Fibroblast of peridontal ligament (primary cell): ENCODE data around the gene KNDC1.
"Not testable (repeated sequence)": the region's sequence is repeated elsewhere in the genome, so short reads cannot be mapped to it uniquely, and the experiment has no call there.

Source experiments
- DNase-seq: peaks from one replicate; pipeline ENCODE4 v3.0.0-alpha.2; 2010; ENCODE audit errors: extremely low read depth

KNDC1 gene, protein sequence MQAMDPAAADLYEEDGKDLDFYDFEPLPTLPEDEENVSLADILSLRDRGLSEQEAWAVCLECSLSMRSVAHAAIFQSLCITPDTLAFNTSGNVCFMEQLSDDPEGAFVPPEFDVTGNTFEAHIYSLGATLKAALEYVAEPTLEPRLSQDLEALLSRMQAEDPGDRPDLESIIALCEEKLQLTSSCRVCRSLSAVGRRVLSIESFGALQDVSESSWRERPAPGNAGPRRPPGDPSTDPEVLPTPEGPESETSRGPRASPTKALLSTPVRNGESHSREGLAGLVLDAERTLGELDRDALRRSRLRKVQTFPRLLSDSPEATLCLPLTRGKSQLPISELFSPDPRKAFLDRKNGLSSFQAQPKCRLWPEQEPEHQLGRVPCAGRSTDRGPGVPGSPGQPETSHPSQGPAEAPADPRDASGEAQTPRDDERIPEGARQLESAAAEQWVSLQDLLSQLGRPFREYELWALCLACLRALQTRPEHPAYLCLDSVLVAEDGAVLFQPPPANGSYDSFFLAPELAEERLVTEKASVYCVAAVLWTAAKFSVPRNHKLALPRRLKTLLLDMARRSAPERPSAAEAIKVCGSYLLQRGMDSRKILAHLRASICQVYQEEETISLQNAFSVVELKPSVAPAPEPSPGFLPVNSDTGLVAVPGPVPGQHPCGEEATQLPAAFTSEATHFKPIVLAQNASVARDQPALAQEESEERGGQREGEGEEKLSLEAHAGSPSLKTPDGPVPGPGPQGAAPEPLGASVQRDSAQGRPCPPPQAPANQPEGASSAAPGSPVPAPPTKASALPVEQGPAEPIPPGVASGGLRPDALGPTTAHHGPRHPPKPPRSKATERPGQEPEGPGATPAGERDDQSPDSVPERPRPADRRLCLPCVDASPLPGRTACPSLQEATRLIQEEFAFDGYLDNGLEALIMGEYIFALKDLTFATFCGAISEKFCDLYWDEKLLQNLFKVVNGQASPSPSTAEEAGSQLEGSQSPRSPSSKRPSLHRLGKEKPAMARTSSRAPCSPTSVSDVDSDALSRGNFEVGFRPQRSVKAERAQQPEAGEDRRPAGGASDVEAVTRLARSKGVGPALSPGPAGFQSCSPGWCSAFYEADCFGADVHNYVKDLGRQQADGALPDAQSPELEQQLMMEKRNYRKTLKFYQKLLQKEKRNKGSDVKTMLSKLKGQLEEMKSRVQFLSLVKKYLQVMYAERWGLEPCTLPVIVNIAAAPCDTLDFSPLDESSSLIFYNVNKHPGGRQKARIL (N-terminal part only)

DNA sequence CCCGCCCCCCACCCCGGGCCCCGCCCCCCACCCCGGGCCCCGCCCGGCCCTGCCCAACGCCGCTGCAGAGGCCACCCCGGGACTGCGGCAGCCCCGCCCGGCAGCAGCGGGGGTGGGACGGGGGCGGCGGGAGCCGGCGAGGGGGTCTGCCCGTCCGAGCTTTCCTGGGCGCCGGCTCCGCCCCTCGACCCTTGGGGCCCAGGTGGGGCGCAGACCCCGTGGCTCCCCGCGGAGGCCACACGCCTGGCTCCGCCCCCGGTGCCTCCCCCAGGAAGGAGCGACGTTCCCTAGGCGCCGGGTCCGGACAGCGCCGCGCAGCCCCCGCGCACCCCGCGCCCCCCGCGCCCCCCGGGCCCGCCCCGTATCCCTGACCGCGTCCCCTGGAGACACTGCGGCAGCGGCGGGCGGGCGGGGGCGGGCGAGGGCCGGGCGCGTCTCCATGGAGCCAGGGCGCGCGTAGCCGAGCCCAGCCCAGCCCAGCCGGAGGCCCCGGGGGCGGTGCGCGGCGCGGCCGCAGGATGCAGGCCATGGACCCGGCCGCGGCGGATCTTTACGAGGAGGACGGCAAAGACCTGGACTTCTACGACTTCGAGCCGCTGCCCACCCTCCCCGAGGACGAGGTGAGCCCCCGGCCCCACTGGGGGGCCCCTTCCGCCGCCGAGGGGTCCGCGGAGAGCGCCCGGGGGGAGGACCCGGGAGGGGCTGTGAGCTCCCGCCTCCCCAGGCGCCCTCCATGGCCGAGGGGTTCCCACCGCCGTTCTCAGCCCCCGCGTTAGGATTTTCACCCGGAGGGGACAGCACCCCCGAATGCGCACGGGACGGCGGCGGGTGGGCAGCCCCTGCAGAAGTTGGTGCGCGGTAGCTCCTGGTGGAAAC lies at the start of gene KNDC1:
KNDC1 (plus strand) TSS at position 270 of the 876 bp plus-strand sequence; CDS start at position 519, 249 bp downstream.
- DNase-seq = no peak

DNA sequence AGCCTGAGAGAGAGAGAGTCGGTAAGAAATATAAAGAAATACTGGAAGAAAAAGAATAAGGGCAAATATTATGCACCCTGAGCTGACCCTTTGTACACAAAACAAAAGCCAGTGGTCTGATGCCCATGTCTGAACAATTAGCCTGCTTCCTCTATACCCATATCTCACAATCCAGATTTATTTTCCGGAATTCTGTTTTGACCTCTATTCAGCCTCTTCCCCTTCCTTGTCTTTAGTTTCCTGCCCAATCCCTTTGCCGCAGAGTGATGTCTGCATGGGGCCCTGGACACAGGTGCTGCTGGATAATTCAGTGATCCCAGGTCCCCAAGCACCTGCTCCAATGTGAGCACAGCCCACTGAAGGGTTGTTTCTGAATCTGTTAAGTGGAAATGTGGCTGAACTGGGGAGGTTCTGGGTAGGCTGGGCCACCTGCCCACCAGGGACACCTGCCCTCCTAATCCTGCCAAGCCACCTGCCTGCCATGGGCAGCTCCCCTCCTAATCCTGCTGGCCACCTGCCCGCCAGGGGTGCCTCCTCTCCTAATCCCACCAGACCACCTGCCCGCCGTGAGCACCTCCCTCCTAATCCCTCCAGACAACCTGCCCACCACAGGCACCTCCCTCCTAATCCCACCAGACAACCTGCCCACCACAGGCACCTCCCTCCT lies 49.3 kb upstream of the KNDC1 start:
- DNase-seq = no peak

DNA sequence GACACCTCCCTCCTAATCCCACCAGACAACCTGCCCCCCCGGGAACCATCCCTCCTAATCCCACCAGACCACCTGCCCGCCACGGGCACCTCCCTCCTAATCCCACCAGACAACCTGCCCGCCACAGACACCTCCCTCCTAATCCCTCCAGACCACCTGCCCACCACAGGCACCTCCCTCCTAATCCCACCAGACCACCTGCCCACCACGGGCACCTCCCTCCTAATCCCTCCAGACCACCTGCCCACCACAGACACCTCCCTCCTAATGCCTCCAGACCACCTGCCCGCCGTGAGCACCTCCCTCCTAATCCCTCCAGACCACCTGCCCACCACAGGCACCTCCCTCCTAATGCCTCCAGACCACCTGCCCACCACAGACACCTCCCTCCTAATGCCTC lies 48.4 kb upstream of the KNDC1 start:
- not testable (repeated sequence) for DNase-seq

DNA sequence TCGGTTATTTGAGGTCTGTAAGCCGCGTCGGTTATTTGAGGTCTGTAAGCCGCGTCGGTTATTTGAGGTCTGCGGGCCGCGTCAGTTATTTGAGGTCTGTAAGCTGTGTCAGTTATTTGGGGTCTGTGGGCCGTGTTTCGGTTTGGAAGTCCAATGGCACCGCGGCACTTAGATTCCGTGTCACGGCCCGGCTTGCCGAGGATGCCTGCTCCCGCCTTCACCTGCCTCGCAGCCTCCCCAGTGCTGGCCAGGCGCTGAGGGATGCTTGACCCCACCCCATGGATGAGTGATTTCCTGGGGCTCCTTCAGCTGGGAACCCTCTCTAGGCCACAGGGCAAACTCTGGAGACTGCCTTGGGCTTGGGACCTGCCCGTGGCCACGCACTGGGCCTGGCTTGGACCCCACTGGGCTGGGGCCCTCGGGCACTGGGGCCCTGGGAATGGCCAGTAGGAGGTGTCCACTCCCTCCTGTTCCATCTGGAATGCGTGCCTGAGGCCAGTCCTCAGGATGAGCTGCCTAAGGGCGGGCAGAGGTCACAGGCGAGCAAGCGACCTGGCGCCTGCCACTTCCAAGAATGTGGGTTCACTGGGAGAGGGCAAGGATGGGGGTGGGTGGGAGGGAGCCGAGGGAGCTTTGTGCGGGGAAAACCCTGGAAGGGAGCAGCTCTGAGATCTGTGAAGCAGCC lies 46.7 kb upstream of the KNDC1 start:
- DNase-seq = no peak

DNA sequence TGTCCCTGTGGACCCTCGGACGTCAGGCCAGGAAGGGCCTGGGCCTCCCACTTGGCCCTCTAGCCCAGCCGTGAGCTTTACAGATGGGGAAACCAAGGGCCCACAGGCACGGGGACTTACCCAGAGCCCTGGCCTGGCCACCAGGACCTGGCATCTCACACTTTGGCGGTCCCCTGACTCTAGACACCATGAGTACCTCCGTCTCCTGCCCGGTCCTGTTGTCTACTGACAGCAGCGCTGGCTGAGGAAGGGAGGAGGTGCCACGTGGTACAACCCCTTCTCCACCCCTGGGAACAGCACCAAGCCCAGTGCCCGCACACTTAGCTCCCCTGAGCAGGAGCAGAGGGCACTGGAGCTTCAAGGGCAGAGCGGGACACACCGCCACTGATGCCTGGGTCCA lies 46.2 kb upstream of the KNDC1 start:
- no peak for DNase-seq

DNA sequence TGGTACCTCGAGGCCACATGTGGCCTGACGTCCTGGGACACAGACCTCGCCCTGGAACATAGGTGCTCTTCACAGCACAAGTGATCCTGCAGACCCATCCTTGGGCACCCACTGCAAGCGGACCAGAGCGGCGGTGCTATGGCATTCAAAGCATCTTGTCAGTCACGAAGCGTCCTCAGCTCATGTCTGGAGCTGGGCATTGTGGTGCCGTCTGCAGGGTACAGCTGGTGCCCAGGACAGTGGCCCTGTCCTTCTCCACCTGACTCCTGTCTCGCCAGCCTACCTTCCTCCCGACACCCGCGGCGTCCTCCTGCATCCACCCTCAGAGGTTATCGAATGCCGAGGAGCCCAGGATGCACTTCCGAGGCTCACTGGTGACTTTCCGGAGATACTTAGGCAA lies 45.8 kb upstream of the KNDC1 start:
- DNase-seq = no peak

DNA sequence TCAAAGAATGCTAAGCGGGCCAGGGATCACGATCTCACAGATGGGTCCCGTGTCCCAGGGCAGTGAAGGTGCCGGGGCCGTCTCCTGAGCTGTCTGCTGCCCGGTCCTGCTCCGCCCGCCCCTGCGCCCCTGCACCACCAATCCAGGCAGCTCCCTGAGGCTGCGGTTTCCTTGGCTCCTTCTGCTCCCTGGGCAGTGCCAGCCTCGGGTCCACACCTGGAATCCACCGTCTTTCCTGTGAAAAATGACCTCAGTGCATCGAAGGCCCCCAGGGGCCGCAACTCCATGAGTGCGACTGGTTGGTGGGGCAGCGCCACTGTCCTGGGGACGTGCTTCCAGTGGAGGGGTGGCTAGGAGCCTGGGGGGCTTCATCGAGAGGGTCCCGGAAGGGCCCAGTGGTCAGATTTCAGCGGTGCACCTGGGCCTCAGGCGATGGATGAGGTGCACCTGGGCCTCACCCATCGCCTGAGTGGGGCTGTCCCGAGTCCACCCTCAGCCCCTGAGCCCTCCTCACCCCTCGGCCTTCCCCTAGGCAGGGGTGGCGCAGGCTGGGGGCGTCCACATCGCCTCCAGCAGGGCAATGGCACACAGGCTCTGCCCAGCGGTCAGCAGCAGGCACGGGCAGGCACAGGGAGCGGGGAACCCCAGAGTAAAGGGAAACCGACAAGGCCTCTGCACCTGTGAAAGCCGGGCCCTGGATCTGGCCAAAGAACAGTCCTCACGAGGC lies 45.1 kb upstream of the KNDC1 start:
- no peak for DNase-seq

DNA sequence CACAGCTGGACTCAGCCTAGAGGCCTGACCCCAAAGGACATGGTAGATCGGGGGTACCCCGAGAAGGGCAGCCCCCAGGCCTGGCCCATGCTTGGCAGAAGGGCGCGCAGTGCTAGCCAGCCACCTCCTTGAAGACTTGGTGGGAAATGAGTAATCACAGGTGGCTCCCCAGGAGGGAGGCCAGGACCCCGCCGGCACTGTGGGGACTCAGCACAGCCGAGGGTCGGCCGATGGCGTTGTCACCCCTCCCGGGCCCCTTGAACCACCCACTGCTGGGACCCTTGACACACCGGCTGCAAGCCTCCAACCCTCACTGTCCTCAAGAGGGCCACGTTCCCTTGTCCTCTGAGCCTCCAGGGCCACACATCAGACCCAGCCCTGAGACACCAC lies 44.6 kb upstream of the KNDC1 start:
- no peak for DNase-seq

DNA sequence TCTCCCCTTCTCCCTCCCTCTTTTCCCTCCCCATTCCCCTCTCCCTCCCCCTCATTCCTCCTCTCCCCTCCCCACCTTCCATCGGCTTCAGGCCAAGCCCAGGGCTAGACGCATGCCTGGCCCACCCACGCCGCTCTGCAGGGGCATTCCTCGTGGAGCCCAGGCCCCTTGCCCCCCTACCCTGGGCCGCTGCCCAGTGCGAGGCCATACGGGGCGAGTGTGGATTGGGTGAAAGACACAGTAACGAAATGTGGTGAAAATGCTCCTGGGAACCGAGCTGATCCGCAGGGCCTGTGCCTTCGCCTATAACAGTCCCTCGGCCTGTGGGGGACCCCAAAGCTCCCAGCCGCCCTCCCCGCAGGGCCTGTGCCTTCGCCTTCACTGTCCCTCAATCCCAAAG lies 44.0 kb upstream of the KNDC1 start:
- DNase-seq = no peak

DNA sequence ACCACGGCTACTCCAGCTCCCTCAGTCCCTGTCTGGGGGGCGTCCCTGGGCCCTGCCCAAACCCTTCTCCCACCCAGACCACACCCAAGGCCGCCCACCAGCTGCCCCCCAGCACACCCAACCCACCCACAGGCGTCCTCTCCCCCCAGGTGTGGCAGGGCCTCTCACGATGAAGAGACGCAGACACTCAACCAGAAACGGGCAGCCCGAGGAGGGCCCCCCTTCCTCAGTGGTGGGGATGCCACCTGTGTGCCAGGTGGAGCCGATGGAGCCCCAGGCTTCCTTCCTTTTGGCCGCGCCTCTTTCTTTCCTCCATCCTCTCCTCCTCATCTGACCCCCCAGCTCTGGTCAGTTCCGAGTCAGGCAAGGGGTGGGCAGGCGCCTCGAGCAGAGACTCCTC lies 43.6 kb upstream of the KNDC1 start:
- no peak for DNase-seq

DNA sequence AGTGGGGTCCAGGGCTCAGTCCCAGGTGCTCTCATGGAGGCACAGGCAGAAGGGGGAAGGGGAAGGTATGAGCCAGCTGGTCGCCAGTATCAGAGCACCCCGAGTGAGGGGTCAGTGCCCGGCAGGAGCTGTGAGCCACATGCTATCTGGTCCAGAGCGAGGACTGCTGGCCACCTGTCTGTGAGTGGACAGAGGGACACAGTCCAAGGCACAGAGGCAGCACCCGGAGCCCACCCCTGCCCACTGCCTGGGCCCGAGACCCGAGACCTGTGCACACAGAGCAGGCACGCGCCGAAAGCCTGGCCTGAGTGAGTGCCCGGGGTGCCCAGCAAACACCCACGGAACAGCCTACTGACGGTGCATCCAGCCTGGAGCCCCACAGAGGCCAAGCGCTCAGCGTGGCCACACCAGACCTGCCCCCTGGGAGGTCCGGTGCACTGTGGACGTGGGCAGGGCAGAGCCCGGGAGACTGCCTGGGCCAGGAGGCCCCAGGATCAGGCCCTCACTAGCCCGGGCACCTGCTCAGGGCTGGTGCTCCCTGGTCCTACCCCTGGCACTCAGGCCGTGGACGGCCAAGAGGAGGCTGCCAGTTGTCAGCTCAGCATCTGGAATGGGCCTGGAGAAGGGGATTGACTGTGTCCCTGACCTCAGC lies 42.9 kb upstream of the KNDC1 start:
- no peak for DNase-seq

DNA sequence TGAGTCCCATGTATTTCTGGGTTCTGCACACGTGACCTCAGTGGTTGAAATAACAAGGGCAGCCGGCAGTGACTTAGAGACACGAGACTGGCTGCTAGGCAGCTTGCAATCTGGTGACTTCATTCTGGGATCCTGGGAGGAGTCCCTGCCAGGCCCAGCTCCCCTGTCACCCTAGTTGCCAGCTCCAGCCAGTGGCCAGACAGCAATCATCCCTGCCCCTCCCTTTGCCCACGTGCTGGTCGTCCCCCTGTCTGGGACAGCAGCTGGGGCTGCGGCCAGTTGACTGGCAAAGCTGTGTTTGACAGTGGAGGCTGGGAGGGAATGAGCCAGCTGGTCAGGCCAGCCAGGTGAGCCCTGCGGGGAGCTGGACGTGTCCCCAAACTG lies 42.3 kb upstream of the KNDC1 start:
- DNase-seq = no peak

DNA sequence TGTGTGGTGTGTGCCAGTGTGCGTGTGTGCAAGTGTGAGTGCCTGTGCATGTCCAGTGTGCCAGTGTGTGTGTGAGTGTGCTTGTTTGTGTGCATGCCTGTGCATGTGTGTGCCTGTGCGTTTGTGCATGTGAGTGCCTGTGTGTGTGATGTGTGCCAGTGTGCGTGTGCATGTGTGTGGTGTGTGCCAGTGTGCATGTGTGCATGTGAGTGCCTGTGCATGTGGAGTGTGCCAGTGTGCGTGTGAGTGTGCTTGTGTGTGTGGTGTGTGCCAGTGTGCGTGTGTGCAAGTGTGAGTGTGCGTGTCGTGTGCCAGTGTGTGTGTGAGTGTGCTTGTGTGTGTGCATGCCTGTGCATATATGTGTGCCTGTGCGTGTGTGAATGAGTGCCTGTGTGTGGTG lies 38.5 kb upstream of the KNDC1 start:
- DNase-seq = no peak

DNA sequence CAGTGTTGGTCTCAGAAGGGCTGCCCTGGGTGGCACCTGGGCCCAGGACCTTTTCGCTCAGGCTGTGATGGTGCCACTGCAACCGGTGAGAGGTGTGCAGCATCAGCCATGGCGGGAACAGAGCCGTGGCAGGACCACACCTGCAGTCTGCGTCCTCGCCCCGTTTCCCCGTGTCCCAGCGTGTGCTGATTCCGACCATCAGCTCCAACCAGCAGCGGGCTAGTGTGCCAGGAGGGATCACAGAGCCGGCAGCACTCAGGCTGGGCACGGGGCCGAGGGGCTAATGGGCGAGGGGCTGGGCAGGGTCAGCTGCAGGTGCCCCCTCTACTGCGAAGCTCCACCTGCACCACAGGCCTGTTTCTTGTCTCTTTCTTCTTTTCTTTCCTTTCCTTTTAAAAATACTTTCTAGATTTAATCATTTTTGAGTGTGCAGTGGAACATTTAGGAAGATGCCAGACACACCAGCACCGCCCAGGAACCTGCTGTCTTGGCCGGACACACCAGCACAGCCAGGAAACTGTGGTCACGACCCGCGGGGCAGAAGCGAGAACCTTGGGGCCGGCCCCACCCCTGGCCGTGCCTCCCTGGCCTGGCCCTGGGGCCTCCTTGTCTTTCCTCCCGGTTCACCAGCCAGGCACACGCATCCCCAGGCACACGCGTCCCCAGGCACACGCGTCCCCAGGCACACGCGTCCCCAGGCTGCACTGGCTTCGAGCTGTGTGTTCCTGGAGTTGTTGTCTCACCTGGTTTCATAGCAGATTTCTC lies 37.7 kb upstream of the KNDC1 start:
- DNase-seq = no peak

DNA sequence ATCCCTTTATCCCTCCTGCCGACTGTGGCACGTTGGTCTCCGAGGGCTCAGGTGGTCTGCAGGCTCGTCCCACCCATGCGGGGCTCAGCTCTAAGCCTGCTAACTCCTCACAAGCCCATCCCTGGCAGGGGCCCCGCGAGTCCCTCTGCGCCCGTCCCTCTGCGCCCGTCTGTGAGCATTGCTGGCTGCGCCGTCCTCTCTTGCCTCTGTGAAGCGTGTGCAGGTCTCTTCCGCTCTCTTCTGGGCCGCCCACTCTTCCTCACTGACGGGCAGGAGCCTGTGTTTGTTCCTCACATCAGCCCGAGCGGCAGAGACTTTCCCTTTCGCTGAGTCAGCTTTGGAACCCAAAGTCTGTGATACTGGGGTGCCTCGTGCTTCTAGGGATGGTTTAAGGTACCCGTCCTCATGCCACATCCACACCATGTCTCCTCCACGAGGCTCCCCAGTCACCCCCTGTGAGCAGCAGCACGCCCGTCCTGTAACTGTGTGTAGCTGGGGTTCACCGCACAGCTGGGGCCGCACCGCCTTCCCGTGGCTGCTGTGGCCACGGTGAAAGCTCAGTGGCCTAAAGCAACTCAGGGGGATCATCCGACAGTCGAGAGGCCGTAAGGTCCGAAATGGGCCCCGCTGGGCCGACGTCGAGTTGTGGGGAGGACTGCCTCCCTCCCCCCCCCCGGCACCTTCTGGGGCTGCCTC lies 36.8 kb upstream of the KNDC1 start:
- DNase-seq = no peak

DNA sequence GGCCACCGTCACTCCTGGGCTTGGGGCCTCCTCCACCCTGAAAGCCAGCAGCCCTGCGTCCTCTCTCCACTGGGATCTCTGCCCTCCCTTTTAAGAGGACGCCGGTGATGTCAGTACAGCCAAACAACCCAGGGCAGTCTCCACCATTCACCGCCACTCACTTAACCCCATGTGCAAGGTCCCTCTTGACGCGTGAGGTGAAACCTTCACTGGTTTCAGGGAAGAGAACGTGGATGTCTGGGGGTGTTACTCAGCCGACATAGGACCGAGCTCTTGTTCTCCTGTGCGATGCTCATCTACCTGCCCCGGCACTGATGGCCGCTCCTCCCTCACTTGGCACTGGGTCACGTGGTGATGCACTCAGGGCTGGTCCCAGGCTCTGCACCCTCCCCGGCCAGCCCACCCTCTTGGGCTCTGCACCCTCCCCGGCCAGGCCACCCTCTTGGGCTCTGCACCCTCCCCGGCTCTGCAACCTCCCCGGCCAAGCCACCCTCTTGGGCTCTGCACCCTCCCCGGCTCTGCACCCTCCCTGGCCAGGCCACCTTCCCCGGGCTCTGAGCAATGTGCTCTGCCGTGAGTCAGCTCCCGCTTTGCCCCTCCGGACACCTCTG lies 36.2 kb upstream of the KNDC1 start:
- DNase-seq = no peak
